Smooth muscle cell (in vitro differentiated cells): ENCODE data around the gene FAM193B. TPM values are rescaled to one million over a fixed set of nuclear protein-coding genes. Genes with fewer than 3 reads are reported as not detected.

Experiments used
- DNase-seq: peaks from one replicate; lab custom pipeline; 2025; ENCODE audit not compliant: unreplicated experiment; lab: John Stamatoyannopoulos, UW
- H2AFZ ChIP-seq: fragments of 200-600 bp; sonication (generic); 2 replicates; pipeline ENCODE4 v1.6.0; 2016; ENCODE audit warnings: antibody characterized with exemption, low read depth, mild to moderate bottlenecking
- H3F3A ChIP-seq: fragments of 200-600 bp; sonication (generic); 2 replicates; pipeline ENCODE4 v1.6.0; 2017; ENCODE audit warnings: antibody characterized with exemption, low read depth
- H3K27ac ChIP-seq: fragments of 200-600 bp; sonication (generic); 2 replicates; pipeline ENCODE4 v1.5.1; 2016; ENCODE audit warnings: low read depth, mild to moderate bottlenecking
- H3K27me3 ChIP-seq: fragments of 200-600 bp; sonication (generic); 2 replicates; pipeline ENCODE4 v1.6.1; 2016; ENCODE audit warnings: low read depth, mild to moderate bottlenecking
- H3K36me3 ChIP-seq: fragments of 200-600 bp; sonication (generic); 2 replicates; pipeline ENCODE4 v1.5.1; 2016; ENCODE audit warnings: low read depth
- H3K4me1 ChIP-seq: fragments of 200-600 bp; sonication (generic); 2 replicates; pipeline ENCODE4 v1.5.1; 2016; ENCODE audit warnings: low read depth
- H3K4me2 ChIP-seq: fragments of 200-600 bp; sonication (generic); 2 replicates; pipeline ENCODE4 v1.6.0; 2016; ENCODE audit warnings: mild to moderate bottlenecking
- H3K4me3 ChIP-seq: fragments of 200-600 bp; sonication (generic); 2 replicates; pipeline ENCODE4 v1.5.1; 2016; ENCODE audit warnings: mild to moderate bottlenecking
- H3K79me2 ChIP-seq: fragments of 200-600 bp; sonication (generic); 2 replicates; pipeline ENCODE4 v1.6.0; 2016; ENCODE audit warnings: low read depth, mild to moderate bottlenecking
- H3K9ac ChIP-seq: fragments of 200-600 bp; sonication (generic); 2 replicates; pipeline ENCODE4 v1.6.0; 2016; ENCODE audit warnings: low read depth
- H3K9me3 ChIP-seq: fragments of 200-600 bp; sonication (generic); replicated peaks from 2 replicates; pipeline ENCODE4 v1.5.1; 2016; ENCODE audit warnings: low read depth
- H4K20me1 ChIP-seq: fragments of 200-600 bp; sonication (generic); 2 replicates; pipeline ENCODE4 v1.6.0; 2016; ENCODE audit warnings: low read depth
- WGBS: methylation state at CpG from one replicate; pipeline ENCODE4 v1.1.7; 2016; ENCODE audit warnings: low lambda C conversion rate; 5-methylcytosine and 5-hydroxymethylcytosine counted together
- polyA plus RNA-seq: library from polyadenylated mRNA; unstranded; fragments of >200 nt; fragmentation: Nextera tagmentation; extraction: Ambion mirVana; gene quantifications from 2 replicates; pipeline ENCODE4 v1.2.1, GENCODE V29; 2016
- total RNA-seq: library from RNA; depleted of rRNA; stranded (reverse); fragments of >200 nt; gene quantifications from 2 replicates; pipeline ENCODE4 v1.2.3, GENCODE V29; 2014
- TF ChIP-seq, protein P1 (sequence below): fragments of 200-600 bp; sonication (generic); IDR thresholded peaks from 2 replicates; pipeline ENCODE4 v1.5.1; 2017; ENCODE audit warnings: borderline replicate concordance, mild to moderate bottlenecking, antibody characterized with exemption; ENCODE audit not compliant: insufficient read depth, poor library complexity, severe bottlenecking

FAM193B gene
- total and polyA plus RNA-seq, 2 experiments from 2014 or later = 28.3 to 42.8 TPM

DNA sequence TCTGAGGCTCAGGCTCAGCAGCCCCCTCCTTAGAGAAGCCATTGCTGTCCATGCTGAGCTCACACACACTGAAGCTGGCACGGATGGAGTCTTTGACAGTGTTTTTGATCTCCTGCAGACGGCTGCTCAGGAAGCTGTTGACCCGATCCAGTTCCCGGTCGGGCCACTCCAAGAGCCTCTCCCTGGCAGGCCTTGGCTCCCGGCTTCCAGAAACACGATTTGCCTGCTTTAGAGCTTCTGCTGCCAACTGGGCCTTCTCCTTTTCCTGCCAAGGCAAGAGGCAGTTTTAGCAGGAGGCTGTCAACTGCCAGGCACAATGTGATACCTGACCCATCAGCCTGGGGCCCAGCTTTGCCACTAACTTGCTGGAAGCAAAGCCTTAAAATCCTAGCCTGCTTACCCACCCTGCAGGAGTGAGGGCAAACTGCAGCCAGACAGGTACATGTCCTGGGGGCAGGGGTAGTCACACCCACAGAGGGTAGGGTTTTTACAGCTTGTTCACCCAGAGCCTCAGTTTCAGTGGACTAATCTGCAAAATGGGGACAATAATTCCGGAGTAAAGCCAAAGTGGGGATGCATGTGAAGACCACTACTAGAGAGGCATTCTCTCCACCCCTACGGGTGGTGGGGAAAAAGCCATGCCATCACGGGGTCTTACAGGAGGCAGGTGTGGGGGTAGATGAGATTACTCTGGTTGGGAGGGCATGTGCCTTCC, 29.3 kb downstream of the FAM193B start:
- TF ChIP-seq, protein P1, sequence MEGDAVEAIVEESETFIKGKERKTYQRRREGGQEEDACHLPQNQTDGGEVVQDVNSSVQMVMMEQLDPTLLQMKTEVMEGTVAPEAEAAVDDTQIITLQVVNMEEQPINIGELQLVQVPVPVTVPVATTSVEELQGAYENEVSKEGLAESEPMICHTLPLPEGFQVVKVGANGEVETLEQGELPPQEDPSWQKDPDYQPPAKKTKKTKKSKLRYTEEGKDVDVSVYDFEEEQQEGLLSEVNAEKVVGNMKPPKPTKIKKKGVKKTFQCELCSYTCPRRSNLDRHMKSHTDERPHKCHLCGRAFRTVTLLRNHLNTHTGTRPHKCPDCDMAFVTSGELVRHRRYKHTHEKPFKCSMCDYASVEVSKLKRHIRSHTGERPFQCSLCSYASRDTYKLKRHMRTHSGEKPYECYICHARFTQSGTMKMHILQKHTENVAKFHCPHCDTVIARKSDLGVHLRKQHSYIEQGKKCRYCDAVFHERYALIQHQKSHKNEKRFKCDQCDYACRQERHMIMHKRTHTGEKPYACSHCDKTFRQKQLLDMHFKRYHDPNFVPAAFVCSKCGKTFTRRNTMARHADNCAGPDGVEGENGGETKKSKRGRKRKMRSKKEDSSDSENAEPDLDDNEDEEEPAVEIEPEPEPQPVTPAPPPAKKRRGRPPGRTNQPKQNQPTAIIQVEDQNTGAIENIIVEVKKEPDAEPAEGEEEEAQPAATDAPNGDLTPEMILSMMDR = no peak
- H3K27ac ChIP-seq = no peak overlapping the region
- no peaks in the 10 kb centered on the region for H3F3A ChIP-seq
- no peaks in the 10 kb centered on the region for H4K20me1 ChIP-seq
- no peak overlapping the region for H2AFZ ChIP-seq
- no peak overlapping the region for H3K9ac ChIP-seq
- no peaks in the 10 kb centered on the region for H3K36me3 ChIP-seq
- H3K4me1 ChIP-seq = no peaks in the 10 kb centered on the region
- 99% methylated on average over 10 of the region's 10 CpGs for WGBS
- no peak for DNase-seq
- no peak overlapping the region for H3K4me3 ChIP-seq
- H3K27me3 ChIP-seq = no peaks in the 10 kb centered on the region
- no peaks in the 10 kb centered on the region for H3K79me2 ChIP-seq
- H3K9me3 ChIP-seq = no peaks in the 10 kb centered on the region
- H3K4me2 ChIP-seq = no peak overlapping the region

DNA sequence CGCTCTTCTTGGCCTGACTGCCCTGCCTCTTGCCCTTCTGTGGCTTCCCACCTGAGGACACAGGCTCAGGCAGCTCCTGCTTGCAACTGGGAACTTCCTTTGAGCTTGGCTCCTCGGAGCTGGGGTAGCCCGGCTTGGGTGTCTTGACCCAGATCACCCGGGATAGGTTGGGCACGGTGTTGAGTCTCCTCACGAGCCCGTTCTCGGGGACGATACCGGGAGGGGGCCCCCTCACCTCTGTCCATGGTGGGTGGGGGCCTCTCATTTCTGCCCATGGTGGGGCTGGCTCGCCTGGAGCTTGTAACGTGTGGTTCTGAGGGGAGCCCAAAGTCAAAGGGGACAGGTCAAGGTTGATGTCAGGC, 29.8 kb downstream of the FAM193B start:
- H3K9me3 ChIP-seq = no peaks in the 10 kb centered on the region
- DNase-seq = no peak
- no peaks in the 10 kb centered on the region for H4K20me1 ChIP-seq
- no peaks in the 10 kb centered on the region for H3K4me1 ChIP-seq
- no peak overlapping the region for H2AFZ ChIP-seq
- no peak overlapping the region for H3K9ac ChIP-seq
- no peaks in the 10 kb centered on the region for H3K79me2 ChIP-seq
- H3K36me3 ChIP-seq = no peaks in the 10 kb centered on the region
- WGBS = 98% methylated on average over 12 of the region's 12 CpGs
- H3K27ac ChIP-seq = no peak overlapping the region
- H3K27me3 ChIP-seq = no peaks in the 10 kb centered on the region
- H3K4me2 ChIP-seq = no peak overlapping the region
- no peak overlapping the region for H3K4me3 ChIP-seq
- H3F3A ChIP-seq = peaks cover 4% of the 10 kb centered on the region
- TF ChIP-seq, protein P1 = no peak

DNA sequence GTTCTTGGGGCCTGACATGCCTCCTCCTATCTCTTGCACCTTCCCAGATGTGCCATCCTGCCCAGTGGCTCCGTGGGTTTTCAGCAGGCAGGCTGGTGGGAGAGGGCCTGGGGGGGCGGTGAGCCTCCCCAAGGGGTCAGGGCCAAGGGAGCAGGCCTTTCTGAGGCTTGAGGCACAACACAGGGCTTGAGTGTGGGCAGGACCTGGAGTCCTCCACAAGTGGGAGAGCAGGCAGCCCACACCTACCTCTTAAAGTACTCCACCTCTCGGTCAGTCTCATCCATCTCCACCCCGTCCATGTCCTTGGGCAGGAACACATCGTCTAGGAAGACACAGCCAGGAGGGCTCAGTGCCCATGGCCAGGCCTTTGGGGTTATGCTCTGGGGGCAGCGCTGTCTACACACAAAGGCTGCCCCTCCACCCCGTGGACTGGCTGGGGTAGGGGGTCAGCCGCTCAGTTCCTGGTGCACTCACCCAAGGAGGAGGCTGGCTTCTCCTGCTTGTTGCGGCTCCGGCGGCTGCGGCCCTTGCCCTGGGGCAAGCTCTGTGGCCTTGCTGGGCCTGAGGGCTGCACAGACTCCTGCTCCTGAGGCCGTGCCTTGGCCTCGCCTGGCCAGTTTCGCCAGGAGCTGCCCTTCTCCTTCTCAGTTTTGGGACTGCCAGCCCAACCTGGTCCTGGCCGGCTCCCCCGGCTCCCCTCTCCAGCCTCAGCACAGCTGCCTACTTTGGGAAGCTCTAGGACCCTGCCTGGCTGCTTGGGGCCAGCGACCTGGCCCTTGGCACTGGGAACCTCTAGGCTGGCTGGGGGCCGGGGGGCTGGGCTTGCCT, 30.4 kb downstream of the FAM193B start:
- Histone ChIP-seq H3K79me2 (no peaks in the 10 kb centered on the region), H3F3A (peaks cover 8% of the 10 kb centered on the region), H3K4me1 (no peaks in the 10 kb centered on the region), H3K27ac (no peak overlapping the region), H3K27me3 (no peaks in the 10 kb centered on the region), H3K9ac (no peak overlapping the region), H4K20me1 (no peaks in the 10 kb centered on the region), H3K4me3 (no peak overlapping the region), H3K9me3 (no peaks in the 10 kb centered on the region), H3K36me3 (no peaks in the 10 kb centered on the region), H2AFZ (no peak overlapping the region), H3K4me2 (no peak overlapping the region)
- DNase-seq = no peak
- 98% methylated on average over 19 of the region's 19 CpGs for WGBS
- TF ChIP-seq, protein P1 = no peak
